Common myeloid progenitor, CD34-positive (primary cell): ENCODE measurements around the gene RPS18.

Source experiments
- CTCF ChIA-PET: fragments of 350-600 bp; sonication (Branson Sonifier 250); formaldehyde crosslinking; loops from one replicate; lab custom pipeline; 2021; ENCODE audit warnings: antibody characterized with exemption; lab: Charles Lee
- POLR2A ChIA-PET: fragments of 350-600 bp; sonication (Branson Sonifier 250); formaldehyde crosslinking; loops from one replicate; lab custom pipeline; 2021; ENCODE audit warnings: antibody characterized with exemption; lab: Charles Lee
- DNase-seq, 3 donors: peaks; one replicate each; pipeline versions ENCODE4 v3.0.0 to v3.0.0-alpha.2; 2013
- H3K27ac ChIP-seq, 2 experiments: 1 replicate in 1 of 2; 2 replicates in 1 of 2; pipeline ENCODE4 v1.7.0; 2013; ENCODE audit warnings: inconsistent platforms in 2 of 2, low read length in 2 of 2, mild to moderate bottlenecking in 2 of 2, low read depth in 1 of 2, moderate library complexity in 1 of 2; ENCODE audit not compliant: severe bottlenecking in 2 of 2, insufficient read depth in 1 of 2, poor library complexity in 1 of 2
- H3K27me3 ChIP-seq, 5 experiments: replicated peaks in 2 of 5; 1 replicate in 3 of 5; 2 replicates in 2 of 5; pipeline versions ENCODE4 v1.6.1 to v1.7.0; 2013; ENCODE audit warnings: low read length in 4 of 5, mild to moderate bottlenecking in 2 of 5, moderate library complexity in 2 of 5, inconsistent platforms in 1 of 5; ENCODE audit not compliant: insufficient read depth in 5 of 5, control insufficient read depth in 4 of 5
- H3K36me3 ChIP-seq, 4 experiments: 1 replicate in 2 of 4; 2 replicates in 2 of 4; pipeline versions ENCODE4 v1.6.1 to v1.7.0; 2013; ENCODE audit warnings: low read length in 3 of 4, control low read depth in 1 of 4, mild to moderate bottlenecking in 1 of 4; ENCODE audit not compliant: control insufficient read depth in 4 of 4, insufficient read depth in 4 of 4
- H3K4me1 ChIP-seq, 4 experiments: 1 replicate in 3 of 4; 2 replicates in 1 of 4; pipeline versions ENCODE4 v1.6.1 to v1.7.1; 2013; ENCODE audit warnings: low read length in 3 of 4, mild to moderate bottlenecking in 3 of 4, control low read depth in 1 of 4, inconsistent platforms in 1 of 4, moderate library complexity in 1 of 4; ENCODE audit not compliant: control insufficient read depth in 4 of 4, insufficient read depth in 4 of 4; ENCODE audit errors: control extremely low read depth in 1 of 4
- H3K4me3 ChIP-seq, 7 experiments: 1 replicate in 4 of 7; 2 replicates in 3 of 7; pipeline versions ENCODE4 v1.5.1 to v1.7.0; 2013; ENCODE audit warnings: mild to moderate bottlenecking in 7 of 7, low read length in 6 of 7, moderate library complexity in 6 of 7, inconsistent platforms in 2 of 7, low read depth in 2 of 7, control low read depth in 1 of 7; ENCODE audit not compliant: insufficient read depth in 4 of 7, control insufficient read depth in 1 of 7; ENCODE audit errors: extremely low read depth in 1 of 7
- H3K9me3 ChIP-seq, 5 experiments: 1 replicate in 4 of 5; 2 replicates in 1 of 5; pipeline versions ENCODE4 v1.6.1 to v1.7.1; 2013; ENCODE audit warnings: low read length in 4 of 5, mild to moderate bottlenecking in 2 of 5, inconsistent platforms in 1 of 5, low read depth in 1 of 5, moderate library complexity in 1 of 5; ENCODE audit not compliant: control insufficient read depth in 4 of 5, insufficient read depth in 2 of 5; ENCODE audit errors: control extremely low read depth in 1 of 5
- WGBS: methylation state at CpG from one replicate; pipeline ENCODE4 v1.1.5; 2013; ENCODE audit not compliant: insufficient coverage; 5-methylcytosine and 5-hydroxymethylcytosine counted together

Gene RPS18

GRCh38 chr6:33288921-33289783, 17.3 kb downstream of the RPS18 start, which contains the start of the genes PFDN6 and WDR46:
TSS of gene PFDN6 (plus strand) at chr6:33289601. CDS start at chr6:33289857, 256 bp downstream.
TSS of gene WDR46 (minus strand) at chr6:33289239. CDS start at chr6:33289170, 69 bp downstream.
- H3K27ac ChIP-seq: peak within 1 kb of the TSS; percentile 64 to 93
- H3K4me3 ChIP-seq: peak within 1 kb of the TSS; percentile 71 to 98 (median 84)
- no peaks in the 10 kb centered on the region for H3K27me3 ChIP-seq
- H3K9me3 ChIP-seq: no peaks in the 10 kb centered on the region
- peaks cover 6 to 67% (median 54%) of the 10 kb centered on the region in 4 experiments for H3K36me3 ChIP-seq
- WGBS: 0% methylated on average over 40 of the region's 43 CpGs
- ChIA-PET CTCF (interaction anchor here (0.7 to 6.3 kb wide), 13 partner anchors 8 to 129 kb away, joined by 3 to 53 read pairs (median 3); partner anchors contain the start of genes B3GALT4, CUTA, KIFC1 and RGL2), POLR2A (interaction anchor here (1.1 to 2.5 kb wide), 6 partner anchors 8 to 55 kb away, joined by 3 to 17 read pairs (median 6); partner anchors contain the start of genes B3GALT4, RGL2, RPS18 and VPS52)
- peak; percentile 92 to 97 (median 96) for DNase-seq
- peaks cover 0 to 31% (median 23%) of the 10 kb centered on the region in 4 experiments for H3K4me1 ChIP-seq

- Histone ChIP-seq H3K4me3 (peak overlapping the region; percentile 57 to 98 (median 84)), H3K9me3 (no peaks in the 10 kb centered on the region), H3K4me1 (peaks cover 0 to 31% (median 23%) of the 10 kb centered on the region in 4 experiments), H3K36me3 (peaks cover 6 to 68% (median 51%) of the 10 kb centered on the region in 4 experiments), H3K27ac (peak overlapping the region; percentile 64 to 93), H3K27me3 (no peaks in the 10 kb centered on the region)
- peak in 2 of 3 donors; percentile 48 to 57 for DNase-seq
- POLR2A ChIA-PET: interaction anchor here (1.1 to 2.5 kb wide), 5 partner anchors 9 to 54 kb away, joined by 4 to 17 read pairs (median 7); partner anchors contain the start of genes B3GALT4, RGL2, RPS18 and VPS52
- CTCF ChIA-PET: interaction anchor here (0.9 to 6.3 kb wide), 8 partner anchors 9 to 102 kb away, joined by 3 to 53 read pairs (median 4); partner anchors contain the start of genes B3GALT4, KIFC1, RGL2 and RPS18
- 0% methylated on average over 7 of the region's 14 CpGs for WGBS
Measured at GRCh38 chr6:33289784-33290315, 18.0 kb downstream of the RPS18 start.

- ChIA-PET POLR2A (interaction anchor here (0.6 to 1.8 kb wide), 2 partner anchors 9 to 1623 kb away, joined by 3 to 5 read pairs; partner anchors contain the start of gene RGL2), CTCF (interaction anchor here (1.0 to 6.3 kb wide), 6 partner anchors 8 to 18 kb away, joined by 3 to 53 read pairs (median 6); partner anchors contain the start of genes B3GALT4 and RGL2)
- no peak for DNase-seq
- 75% methylated on average over 1 of the region's 7 CpGs for WGBS
- peaks cover 0 to 31% (median 23%) of the 10 kb centered on the region in 4 experiments for H3K4me1 ChIP-seq
- no peaks in the 10 kb centered on the region for H3K9me3 ChIP-seq
- H3K27me3 ChIP-seq: no peaks in the 10 kb centered on the region
- peak overlapping the region in 1 of 2 experiments; percentile 93 for H3K27ac ChIP-seq
- peaks cover 8 to 70% (median 54%) of the 10 kb centered on the region in 4 experiments for H3K36me3 ChIP-seq
- H3K4me3 ChIP-seq: peak overlapping the region in 5 of 7 experiments; percentile 74 to 98 (median 84)
Measured at GRCh38 chr6:33290459-33290858, 18.6 kb downstream of the RPS18 start.

DNA sequence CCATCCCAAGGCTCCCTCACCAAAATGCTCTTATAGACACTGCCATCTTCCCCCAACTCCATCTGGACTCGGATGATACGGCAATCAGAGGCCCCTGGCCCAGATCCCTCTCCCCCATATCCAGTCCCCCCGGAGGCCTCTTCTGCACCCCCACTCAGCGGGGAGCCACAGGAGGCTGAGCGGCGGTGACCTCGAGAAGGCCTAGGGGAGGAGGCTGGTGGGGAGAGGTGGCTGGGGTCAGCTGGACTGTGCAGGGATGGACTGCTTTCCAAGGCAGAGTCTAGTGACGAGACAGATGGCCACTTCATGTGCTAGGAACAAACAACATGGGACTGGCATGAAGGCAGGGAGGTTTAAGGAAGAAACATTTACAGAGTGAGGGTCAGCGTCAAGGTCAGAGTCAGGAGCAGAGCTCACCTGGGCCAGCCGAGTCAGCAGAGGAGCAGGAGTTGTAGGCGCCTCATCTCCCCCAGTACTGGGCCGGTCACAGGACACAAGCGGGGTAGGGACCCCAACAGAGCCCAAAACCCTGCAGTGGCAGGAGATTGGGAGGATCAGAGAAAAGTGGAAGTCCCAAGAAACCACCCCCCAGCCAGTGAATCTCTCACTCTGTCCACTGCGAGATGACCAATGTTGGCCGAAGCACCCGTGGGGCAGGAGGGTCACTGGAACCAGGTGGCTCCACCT, 21.3 kb downstream of the RPS18 start:
- ChIA-PET POLR2A (no interaction called here), CTCF (interaction anchor here (0.6 to 6.3 kb wide), 3 partner anchors 12 to 16 kb away, joined by 3 to 53 read pairs (median 5); partner anchors contain the start of gene B3GALT4)
- Histone ChIP-seq H3K9me3 (no peaks in the 10 kb centered on the region), H3K4me3 (no peak overlapping the region), H3K27ac (no peak overlapping the region), H3K36me3 (peaks cover 9 to 68% (median 50%) of the 10 kb centered on the region in 4 experiments), H3K27me3 (no peaks in the 10 kb centered on the region), H3K4me1 (peaks cover 0 to 35% (median 30%) of the 10 kb centered on the region in 4 experiments)
- no peak for DNase-seq
- 99% methylated on average over 9 of the region's 16 CpGs for WGBS

DNA sequence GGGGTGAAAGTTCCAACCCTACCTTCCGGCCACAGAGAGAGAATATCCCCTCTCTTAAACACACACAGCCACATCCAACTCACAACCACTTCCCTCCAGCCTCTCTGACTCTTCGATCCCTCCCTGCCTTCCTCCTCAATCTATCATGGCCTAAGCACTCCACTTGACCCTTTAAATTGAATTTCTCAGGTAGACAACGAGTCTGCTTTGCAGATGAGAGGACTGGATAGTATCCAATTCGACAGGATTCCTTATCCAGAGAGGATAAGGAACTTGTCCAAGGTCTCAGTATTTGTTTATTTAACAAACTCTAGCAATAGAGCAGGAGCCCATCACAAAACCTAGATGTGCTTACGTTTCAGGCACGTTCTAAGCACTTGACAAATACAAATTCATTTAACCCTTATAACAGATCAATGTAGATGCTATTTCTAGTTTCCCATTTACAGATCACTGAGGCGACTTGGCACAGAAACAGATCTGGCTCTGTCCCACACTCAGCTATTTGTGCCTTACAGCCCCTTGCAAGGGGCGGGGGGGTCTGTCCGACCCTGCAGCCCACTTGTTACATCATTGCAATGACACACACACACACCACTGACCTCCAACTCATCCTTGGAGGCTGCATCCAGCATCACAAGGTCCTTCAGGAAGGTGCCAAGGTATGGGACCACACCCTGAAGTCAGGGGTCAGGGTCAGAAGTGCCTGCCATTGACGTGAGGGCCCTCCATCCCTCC, 22.4 kb downstream of the RPS18 start:
- Histone ChIP-seq H3K4me3 (no peak overlapping the region), H3K27ac (no peak overlapping the region), H3K9me3 (no peaks in the 10 kb centered on the region), H3K27me3 (no peaks in the 10 kb centered on the region), H3K36me3 (peaks cover 9 to 66% (median 50%) of the 10 kb centered on the region in 4 experiments), H3K4me1 (peaks cover 0 to 32% (median 26%) of the 10 kb centered on the region in 4 experiments)
- 98% methylated on average over 7 of the region's 10 CpGs for WGBS
- ChIA-PET POLR2A (no interaction called here), CTCF (interaction anchor here (5.8 kb wide), 1 partner anchor 14 kb away, joined by 96 read pairs; the partner anchor contains the start of gene B3GALT4)
- no peak for DNase-seq
